Neural crest cell (in vitro differentiated cells): ENCODE data around the gene ADAM30. TPM values are rescaled to one million over a fixed set of nuclear protein-coding genes. Genes with fewer than 3 reads are reported as not detected.

ENCODE experiments used
- DNase-seq: peaks from one replicate; pipeline ENCODE4 v3.0.0; 2021; ENCODE audit warnings: low read depth, mixed read lengths, low spot score
- H3K27ac Mint-ChIP-seq: one replicate; pipeline ENCODE4 v1.8.0; 2021; ENCODE audit warnings: mild to moderate bottlenecking, mixed read lengths; ENCODE audit not compliant: unreplicated experiment
- H3K27me3 Mint-ChIP-seq: 2 replicates; pipeline ENCODE4 v1.8.0; 2021; ENCODE audit warnings: low read depth, mild to moderate bottlenecking, mixed read lengths
- H3K36me3 Mint-ChIP-seq: 2 replicates; pipeline ENCODE4 v1.8.0; 2021; ENCODE audit warnings: low read depth, mild to moderate bottlenecking, mixed read lengths
- H3K4me1 Mint-ChIP-seq: 2 replicates; pipeline ENCODE4 v1.8.0; 2021; ENCODE audit warnings: mixed read lengths
- H3K4me3 Mint-ChIP-seq: one replicate; pipeline ENCODE4 v1.8.0; 2021; ENCODE audit warnings: mild to moderate bottlenecking, mixed read lengths
- H3K9me3 Mint-ChIP-seq: 2 replicates; pipeline ENCODE4 v1.8.0; 2021; ENCODE audit warnings: mixed read lengths
- CTCF ChIP-seq: fragments of 200-600 bp; sonication (generic); conservative IDR thresholded peaks from 2 replicates; pipeline ENCODE4 v1.5.0; 2021; ENCODE audit warnings: antibody characterized with exemption, mild to moderate bottlenecking
- total RNA-seq: library from RNA; stranded (reverse); gene quantifications from 2 replicates; pipeline ENCODE4 v1.2.1, GENCODE V29; 2021

The ADAM30 gene
- total RNA-seq, 1 donor from 2014 or later, result not detected

- Mint-ChIP-seq H3K4me1 (no peaks in the 10 kb centered on the region), H3K27me3 (no peaks in the 10 kb centered on the region), H3K4me3 (no peak overlapping the region), H3K9me3 (no peaks in the 10 kb centered on the region), H3K27ac (no peak overlapping the region), H3K36me3 (peaks cover 43% of the 10 kb centered on the region)
- no peak for DNase-seq
- no peak for TF ChIP-seq CTCF
These were observed 19.2 kb upstream of the ADAM30 start for GRCh38 chr1:119915517-119915916.

- Mint-ChIP-seq H3K36me3 (peaks cover 37% of the 10 kb centered on the region), H3K4me1 (no peaks in the 10 kb centered on the region), H3K27ac (no peak overlapping the region), H3K9me3 (no peaks in the 10 kb centered on the region), H3K4me3 (no peak overlapping the region), H3K27me3 (no peaks in the 10 kb centered on the region)
- no peak for TF ChIP-seq CTCF
- no peak for DNase-seq
These were observed 17.8 kb upstream of the ADAM30 start for GRCh38 chr1:119914071-119914470.

- H3K27ac Mint-ChIP-seq, result no peak overlapping the region
- H3K4me1 Mint-ChIP-seq, result no peaks in the 10 kb centered on the region
- H3K27me3 Mint-ChIP-seq, result no peaks in the 10 kb centered on the region
- TF ChIP-seq CTCF, result no peak
- H3K36me3 Mint-ChIP-seq, result peaks cover 29% of the 10 kb centered on the region
- no peak for DNase-seq
- no peak overlapping the region for H3K4me3 Mint-ChIP-seq
- H3K9me3 Mint-ChIP-seq, result no peaks in the 10 kb centered on the region
These were observed 16.6 kb upstream of the ADAM30 start for GRCh38 chr1:119912963-119913362.

- no peak for TF ChIP-seq CTCF
- Mint-ChIP-seq H3K4me3 (no peak overlapping the region), H3K27ac (no peak overlapping the region), H3K9me3 (no peaks in the 10 kb centered on the region), H3K4me1 (no peaks in the 10 kb centered on the region), H3K36me3 (peaks cover 26% of the 10 kb centered on the region), H3K27me3 (no peaks in the 10 kb centered on the region)
- no peak for DNase-seq
These were observed 15.5 kb upstream of the ADAM30 start for GRCh38 chr1:119911775-119912174.

GRCh38 chr1:119910618-119911017 lies 14.3 kb upstream of the ADAM30 start:
- Mint-ChIP-seq H3K9me3 (peaks cover 4% of the 10 kb centered on the region), H3K27ac (no peak overlapping the region), H3K4me1 (no peaks in the 10 kb centered on the region), H3K36me3 (peaks cover 21% of the 10 kb centered on the region), H3K27me3 (no peaks in the 10 kb centered on the region), H3K4me3 (no peak overlapping the region)
- TF ChIP-seq CTCF, result no peak
- no peak for DNase-seq
